Measurements from ENCODE around the gene MEIS1. TPM values are rescaled to one million over a fixed set of nuclear protein-coding genes. Genes with fewer than 3 reads are reported as not detected.

MEIS1 gene
- total RNA-seq, 3 donors from 2014 or later: 23.2 to 196 (median 33.4) TPM

GRCh38 chr2:66506265-66506664, 71.3 kb downstream of the MEIS1 start:
- H3K4me1 ChIP-seq (ENCODE audit: low read depth): no peaks in the 10 kb centered on the region
- intact Hi-C loops (cut with DNase I, micrococcal nuclease): no loop called here
- TF ChIP-seq, protein P1, sequence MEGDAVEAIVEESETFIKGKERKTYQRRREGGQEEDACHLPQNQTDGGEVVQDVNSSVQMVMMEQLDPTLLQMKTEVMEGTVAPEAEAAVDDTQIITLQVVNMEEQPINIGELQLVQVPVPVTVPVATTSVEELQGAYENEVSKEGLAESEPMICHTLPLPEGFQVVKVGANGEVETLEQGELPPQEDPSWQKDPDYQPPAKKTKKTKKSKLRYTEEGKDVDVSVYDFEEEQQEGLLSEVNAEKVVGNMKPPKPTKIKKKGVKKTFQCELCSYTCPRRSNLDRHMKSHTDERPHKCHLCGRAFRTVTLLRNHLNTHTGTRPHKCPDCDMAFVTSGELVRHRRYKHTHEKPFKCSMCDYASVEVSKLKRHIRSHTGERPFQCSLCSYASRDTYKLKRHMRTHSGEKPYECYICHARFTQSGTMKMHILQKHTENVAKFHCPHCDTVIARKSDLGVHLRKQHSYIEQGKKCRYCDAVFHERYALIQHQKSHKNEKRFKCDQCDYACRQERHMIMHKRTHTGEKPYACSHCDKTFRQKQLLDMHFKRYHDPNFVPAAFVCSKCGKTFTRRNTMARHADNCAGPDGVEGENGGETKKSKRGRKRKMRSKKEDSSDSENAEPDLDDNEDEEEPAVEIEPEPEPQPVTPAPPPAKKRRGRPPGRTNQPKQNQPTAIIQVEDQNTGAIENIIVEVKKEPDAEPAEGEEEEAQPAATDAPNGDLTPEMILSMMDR (IDR thresholded peaks at IDR 0.05): no peak

GRCh38 chr2:66507673-66508201, 72.8 kb downstream of the MEIS1 start:
- ATAC-seq (no peak), DNase-seq (no peak)
- intact Hi-C loops (cut with DNase I, micrococcal nuclease): no loop called here
- H3K36me3 ChIP-seq (ENCODE audit: low read depth): no peaks in the 10 kb centered on the region
- no peaks in the 10 kb centered on the region for H3K9me3 ChIP-seq
- no peak overlapping the region for H3K4me3 ChIP-seq
- no peaks in the 10 kb centered on the region for H3K4me1 ChIP-seq (ENCODE audit: low read depth)
- TF ChIP-seq, protein P1 (IDR thresholded peaks at IDR 0.05): no peak

More at GRCh38 chr2:66506265-66506664, 71.3 kb downstream of the MEIS1 start:
- Histone ChIP-seq H3K36me3 (ENCODE audit: low read depth) (no peaks in the 10 kb centered on the region), H3K4me3 (no peak overlapping the region), H3K9me3 (no peaks in the 10 kb centered on the region)
- no peak for ATAC-seq
- no peak for DNase-seq

- no peaks in the 10 kb centered on the region for H3K9me3 ChIP-seq
- no peak overlapping the region for H3K4me3 ChIP-seq
- H3K4me1 ChIP-seq (ENCODE audit: low read depth): no peaks in the 10 kb centered on the region
- DNase-seq (no peak), ATAC-seq (no peak)
- no peaks in the 10 kb centered on the region for H3K36me3 ChIP-seq (ENCODE audit: low read depth)
- intact Hi-C loops (cut with DNase I, micrococcal nuclease): no loop called here
- TF ChIP-seq, protein P1 (IDR thresholded peaks at IDR 0.05): no peak
Measured at GRCh38 chr2:66508484-66509071, 73.7 kb downstream of the MEIS1 start.

DNA sequence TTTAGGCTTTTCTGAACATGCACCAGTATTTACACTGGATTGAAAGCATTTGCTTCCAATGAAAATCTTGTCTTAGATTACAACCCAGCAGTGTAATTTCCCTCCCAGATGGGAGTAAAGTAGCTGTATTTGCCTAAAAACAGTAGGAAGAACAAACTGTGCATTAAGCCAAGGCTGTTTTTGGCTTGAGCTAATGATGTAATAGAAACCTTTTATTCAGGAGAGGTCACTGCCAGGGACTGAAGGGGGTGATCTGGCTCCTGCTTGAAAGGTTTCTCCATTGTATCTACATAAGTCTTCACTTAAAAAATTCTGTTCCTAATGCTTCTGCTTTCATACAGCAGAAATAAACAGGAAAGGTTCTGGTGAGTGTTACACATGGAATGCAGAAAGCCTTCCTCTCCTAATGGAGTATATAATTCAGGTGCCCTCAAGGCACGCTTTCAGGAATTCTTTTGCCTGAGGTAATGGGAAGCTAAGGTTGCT, 74.4 kb downstream of the MEIS1 start:
- TF ChIP-seq, protein P1 (IDR thresholded peaks at IDR 0.05): no peak
- no peak for ATAC-seq
- H3K4me3 ChIP-seq: no peak overlapping the region
- no peaks in the 10 kb centered on the region for H3K9me3 ChIP-seq
- H3K4me1 ChIP-seq (ENCODE audit: low read depth): no peaks in the 10 kb centered on the region
- intact Hi-C loops (cut with DNase I, micrococcal nuclease): no loop called here
- DNase-seq: no peak
- H3K36me3 ChIP-seq (ENCODE audit: low read depth): no peaks in the 10 kb centered on the region

GRCh38 chr2:66512626-66513025, 77.7 kb downstream of the MEIS1 start:
- no peaks in the 10 kb centered on the region for H3K4me1 ChIP-seq (ENCODE audit: low read depth)

More at GRCh38 chr2:66512626-66513025, 77.7 kb downstream of the MEIS1 start:
- ATAC-seq (no peak), DNase-seq (no peak)
- Histone ChIP-seq H3K36me3 (ENCODE audit: low read depth) (no peaks in the 10 kb centered on the region), H3K4me3 (no peak overlapping the region), H3K9me3 (no peaks in the 10 kb centered on the region)
- intact Hi-C loops (cut with DNase I, micrococcal nuclease): no loop called here
- TF ChIP-seq, protein P1 (IDR thresholded peaks at IDR 0.05): no peak
